ENCODE data around the gene CRYBB3.

- no peak for TF ChIP-seq PPARA (CRISPR knock-in tag; IDR thresholded peaks at IDR 0.05; ENCODE audit: borderline replicate concordance)
- no peak for TF ChIP-seq TOX (CRISPR knock-in tag; IDR thresholded peaks at IDR 0.05; ENCODE audit: borderline replicate concordance)
- TF ChIP-seq CSRNP3 (CRISPR knock-in tag; IDR thresholded peaks at IDR 0.05) = no peak
- no peak for TF ChIP-seq ARNTL (CRISPR knock-in tag; IDR thresholded peaks at IDR 0.05; ENCODE audit: borderline replicate concordance, low read depth)
Observed at GRCh38 chr22:25206998-25207397, 7.3 kb downstream of the CRYBB3 start.
